GM19193 (cell line): ENCODE measurements around the gene PEX14.

ENCODE experiments used
- POLR2A ChIP-seq: IDR thresholded peaks from 4 replicates; pipeline ENCODE4 v1.6.1; 2011; ENCODE audit not compliant: insufficient read depth, insufficient read length; ENCODE audit errors: extremely low read depth

The PEX14 gene

DNA sequence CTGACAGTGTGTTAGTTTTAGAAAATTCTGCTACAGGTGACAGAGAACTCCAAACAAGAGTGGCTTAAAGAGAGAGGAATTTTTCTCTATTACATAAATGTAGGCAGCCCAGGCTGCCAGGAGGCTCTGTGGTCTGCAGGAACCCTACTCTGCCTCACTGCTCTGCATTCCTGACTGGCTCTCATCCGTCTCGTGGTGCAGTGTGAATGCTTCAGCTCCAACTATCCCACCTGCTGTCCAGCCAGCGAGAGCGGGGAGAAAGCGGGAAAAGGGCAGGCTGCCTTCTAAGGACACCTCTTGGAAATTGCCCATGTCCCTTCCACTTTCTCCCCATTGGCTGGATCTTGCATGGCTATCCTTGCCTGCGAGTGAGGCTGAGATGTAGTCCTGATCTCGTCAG is 131.3 kb downstream of the PEX14 start:
- TF ChIP-seq POLR2A, result no peak

DNA sequence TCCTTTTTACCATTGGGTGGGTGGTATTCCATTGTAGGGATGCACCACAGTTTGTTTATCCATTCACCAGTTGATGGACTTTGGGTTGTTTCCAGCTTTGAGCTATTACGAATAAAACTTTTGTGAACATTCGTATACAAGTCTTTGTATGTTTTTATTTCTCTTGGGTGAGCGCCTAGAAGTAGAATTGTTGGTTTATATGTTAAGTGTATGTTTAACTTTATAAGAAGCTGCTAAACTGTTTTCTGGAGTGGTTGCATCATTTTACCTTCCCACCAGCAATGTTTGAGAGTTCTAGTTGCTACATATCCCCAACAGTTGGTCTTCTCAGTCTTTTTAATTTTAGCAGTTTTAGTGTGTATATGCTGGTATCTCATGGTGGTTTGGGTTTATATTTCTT is 132.5 kb downstream of the PEX14 start:
- no peak for TF ChIP-seq POLR2A

DNA sequence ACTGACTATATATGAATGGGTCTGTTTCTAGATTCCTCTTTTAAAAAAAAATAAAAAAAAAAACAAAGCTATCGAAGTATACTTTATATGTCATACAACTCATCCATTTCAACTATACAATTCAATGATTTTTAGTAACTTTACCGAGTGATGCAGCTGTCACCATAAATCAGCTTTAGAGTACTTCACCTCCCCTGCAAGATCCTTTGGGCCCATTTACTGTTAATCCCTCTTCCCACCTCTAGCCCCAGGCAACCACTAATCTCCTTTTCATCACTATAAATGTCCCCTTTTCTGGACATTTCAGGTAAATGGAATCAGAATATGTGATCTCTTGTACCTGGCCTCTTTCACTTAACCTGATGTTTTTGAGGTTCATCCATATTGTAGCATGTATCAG is 133.9 kb downstream of the PEX14 start:
- no peak for TF ChIP-seq POLR2A

DNA sequence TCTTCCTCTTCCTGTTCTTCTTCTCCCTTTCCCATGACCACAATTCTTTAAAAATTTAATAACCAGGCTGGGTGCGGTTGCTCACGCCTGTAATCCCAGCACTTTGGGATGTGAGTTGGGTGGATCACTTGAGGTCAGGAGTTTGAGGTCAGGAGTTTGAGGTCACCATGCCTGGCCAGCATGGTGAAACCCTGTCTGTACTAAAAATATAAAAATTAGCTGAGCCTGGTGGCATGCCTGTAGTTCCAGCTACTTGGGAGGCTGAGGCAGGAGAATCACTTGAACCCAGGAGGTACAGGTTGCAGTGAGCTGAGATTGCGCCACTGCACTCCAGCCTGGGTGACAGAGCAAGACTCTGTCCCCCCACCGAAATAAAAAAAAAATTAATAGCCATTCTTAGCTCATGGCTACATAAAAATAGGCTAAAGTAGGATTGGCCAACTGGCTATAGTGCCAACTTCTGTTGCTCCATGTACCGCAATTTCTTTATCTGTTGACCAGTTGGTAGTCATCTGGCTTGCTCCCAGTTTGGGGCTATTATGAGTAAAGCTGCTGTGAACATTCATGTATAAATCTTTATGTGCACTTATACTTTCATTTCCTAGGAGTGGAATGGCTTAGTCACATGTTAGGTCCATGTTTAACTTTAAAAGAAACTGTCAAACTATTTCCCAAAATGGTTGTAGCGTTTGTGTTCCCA is 136.3 kb downstream of the PEX14 start:
- no peak for TF ChIP-seq POLR2A

DNA sequence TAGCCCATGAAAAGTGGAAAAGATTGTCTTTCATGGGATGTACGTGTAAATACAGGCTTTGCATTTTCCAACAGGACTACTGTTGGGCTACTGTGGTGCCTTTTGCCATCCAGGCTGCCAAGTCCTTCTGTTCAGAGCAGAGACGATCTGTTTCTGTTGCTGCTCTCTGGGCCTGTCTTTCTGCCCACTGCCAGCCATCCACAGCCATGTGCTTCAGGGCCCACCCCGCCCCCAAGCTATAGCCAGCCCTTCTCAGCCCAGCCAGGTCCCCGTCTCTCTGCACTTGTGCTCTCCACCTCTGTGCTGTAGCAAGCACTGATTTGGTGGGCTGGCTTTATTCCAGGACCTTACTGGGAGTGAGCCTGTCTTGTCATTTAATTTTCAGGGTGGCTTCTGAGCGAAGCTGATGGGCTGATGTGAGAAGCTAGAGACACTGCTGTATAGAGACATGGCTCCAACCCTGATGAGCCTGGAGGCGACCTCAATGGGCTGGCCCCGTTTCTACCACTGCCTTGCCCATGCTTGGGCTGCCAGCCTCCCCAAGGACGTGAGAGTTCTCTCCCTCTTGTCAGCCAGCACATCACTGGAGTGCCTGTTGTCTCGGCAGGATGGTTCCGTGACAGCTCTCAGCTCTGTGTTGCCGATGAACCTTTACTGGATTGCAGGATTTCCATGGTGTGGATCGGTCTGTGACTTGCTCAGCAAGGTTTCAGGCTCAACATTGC is 137.8 kb downstream of the PEX14 start:
- TF ChIP-seq POLR2A, result no peak

DNA sequence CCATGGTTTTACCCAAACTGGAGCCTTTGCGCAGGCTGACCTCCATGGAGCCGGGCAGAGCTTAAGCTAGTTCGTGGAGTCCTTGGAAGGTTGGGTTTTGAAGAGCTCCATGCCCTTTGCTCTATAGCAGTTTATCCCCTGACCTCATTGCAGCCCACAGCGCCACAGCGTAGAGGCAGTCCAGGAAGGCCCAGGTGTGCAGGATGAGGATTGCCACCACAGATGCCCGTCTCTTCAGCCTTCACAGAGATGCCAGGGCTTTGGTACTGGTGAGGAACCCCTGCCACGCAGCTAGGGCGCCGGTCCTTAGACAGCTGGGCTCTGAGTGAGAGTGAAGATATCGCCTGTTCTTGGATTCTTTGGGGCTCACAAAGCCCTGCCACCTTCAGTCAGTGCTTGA is 138.6 kb downstream of the PEX14 start:
- no peak for TF ChIP-seq POLR2A

DNA sequence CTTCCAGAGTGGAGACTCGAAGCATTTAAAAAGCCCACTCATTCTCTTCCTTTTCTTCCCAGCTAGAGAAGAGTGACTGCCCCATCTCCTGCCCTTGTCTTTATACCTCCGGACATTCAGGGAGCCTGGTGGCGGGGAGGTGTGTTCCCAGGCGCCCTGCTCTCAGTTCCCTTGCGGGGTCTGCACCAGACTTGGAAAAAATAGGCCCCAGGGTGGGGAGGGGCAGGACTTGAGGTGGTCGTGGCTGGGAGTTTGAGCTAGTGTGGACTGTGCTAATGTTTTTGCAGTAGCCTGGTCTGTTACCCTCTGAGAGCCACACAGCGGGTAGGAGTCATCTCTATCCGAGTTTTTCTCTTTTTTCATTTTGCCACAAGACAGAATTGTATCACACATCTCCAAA is 139.1 kb downstream of the PEX14 start:
- TF ChIP-seq POLR2A, result no peak

DNA sequence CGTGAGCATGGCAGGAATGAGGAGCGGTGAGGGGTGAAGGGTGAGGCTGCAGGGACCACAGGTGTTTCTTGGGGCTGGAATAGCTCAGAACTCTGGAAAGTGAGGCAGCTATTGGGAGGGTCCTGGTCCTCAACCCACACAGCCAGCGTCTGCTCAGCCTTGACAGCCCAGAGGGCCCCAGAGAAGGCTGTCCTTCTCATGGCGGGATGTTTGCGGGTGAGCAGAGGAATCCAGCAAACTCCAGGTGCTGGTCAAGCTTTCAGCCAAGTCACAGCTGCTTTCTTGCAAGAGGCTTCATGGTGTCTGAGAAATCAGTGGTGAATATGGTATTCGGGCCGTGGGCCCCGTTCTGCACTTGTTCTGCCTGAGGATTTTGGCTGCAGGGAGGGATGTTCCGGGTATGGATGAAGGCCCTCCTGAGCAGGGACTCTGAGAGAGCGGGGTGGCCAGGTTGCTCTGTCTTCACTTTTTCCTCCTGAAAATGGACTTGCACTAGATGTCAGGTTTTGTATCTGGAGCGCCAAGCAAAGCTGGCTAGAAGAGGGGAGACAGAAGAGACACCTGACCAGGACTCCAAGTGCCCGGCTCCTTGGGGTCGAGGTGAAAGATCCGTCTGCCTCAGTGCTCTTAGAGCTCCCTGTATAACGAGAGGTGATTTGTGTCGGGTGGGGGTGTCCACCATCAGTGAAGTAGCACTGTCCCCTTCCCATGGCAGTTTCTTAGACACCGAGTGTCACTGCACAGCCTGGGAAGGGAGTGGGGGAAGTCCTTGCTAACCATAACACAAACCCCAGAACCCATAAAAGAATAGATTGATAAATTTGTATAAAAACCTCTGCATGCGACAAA is 139.9 kb downstream of the PEX14 start:
- no peak for TF ChIP-seq POLR2A

DNA sequence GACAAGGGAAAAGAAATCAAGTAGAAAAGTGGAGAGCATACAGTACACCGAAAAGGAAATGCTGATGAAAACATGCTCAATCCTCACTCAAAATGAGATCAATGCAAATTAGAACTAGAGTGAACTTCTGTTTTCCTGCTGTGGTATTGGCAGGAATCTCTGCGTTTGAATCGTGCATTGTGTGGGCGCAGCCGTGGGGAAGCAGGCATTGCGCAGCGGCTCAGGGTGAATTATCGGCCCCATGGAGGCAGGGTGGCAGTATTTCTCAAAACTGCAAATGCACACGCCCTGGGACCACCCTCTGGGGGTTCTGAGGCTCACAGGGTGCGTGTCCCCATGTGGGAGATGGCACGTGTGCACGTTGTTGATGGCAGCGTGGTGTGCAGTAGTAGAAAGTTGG is 140.6 kb downstream of the PEX14 start:
- TF ChIP-seq POLR2A, result no peak

DNA sequence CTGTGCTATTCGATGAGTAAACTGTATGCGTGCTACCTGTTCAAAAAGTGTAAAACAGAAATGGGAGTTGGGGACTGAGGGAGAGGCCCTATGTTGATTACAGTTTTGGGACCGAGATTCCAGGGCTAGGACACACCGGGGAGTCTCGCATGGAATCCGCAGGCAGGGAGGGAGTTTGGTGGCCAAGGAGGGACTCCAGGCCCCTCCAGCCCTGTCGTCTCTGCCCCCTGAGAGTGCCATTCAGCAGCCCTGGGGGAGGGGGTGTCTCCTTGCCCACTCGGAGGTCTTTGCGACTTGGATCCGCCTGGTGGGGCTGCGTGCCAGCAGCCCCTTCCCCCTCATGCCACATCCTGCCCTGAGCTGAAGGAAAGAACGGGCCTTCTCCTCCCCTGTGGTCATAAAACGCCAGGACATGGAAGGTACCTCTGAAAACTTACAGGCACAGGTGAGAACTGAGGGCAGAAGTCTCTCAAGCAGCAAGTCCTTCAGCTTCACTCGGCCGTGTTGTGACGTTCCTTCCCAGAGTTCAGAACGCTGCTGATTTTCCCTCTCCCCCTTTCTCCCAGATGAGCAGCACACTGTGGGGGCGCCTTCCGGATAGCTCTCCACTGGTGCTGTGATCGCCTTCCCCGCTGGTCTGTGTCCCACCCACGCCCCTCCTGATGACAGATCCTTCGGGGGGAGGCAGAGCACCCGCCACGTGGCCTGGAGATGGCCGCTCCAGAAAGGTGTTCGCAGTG is 141.4 kb downstream of the PEX14 start:
- TF ChIP-seq POLR2A, result no peak

DNA sequence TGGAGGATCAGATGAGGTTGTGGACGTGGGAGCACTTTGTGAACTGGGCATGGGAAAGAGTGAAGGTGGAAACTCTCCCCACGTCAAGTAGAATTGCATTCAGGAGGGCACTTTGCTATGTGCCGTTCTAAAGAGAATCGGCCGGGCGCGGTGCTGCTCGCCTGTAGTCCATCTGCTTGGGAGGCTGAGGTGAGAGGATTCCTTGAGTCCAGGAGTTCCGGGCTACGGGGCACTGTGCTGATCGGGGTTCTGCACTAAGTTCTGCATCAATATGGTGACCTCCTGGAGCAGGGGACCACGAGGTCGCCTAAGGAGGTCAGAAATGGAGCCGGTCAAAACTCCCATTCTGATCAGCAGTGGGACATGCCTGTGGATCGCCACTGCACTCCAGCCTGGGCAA is 141.9 kb downstream of the PEX14 start:
- TF ChIP-seq POLR2A, result no peak

DNA sequence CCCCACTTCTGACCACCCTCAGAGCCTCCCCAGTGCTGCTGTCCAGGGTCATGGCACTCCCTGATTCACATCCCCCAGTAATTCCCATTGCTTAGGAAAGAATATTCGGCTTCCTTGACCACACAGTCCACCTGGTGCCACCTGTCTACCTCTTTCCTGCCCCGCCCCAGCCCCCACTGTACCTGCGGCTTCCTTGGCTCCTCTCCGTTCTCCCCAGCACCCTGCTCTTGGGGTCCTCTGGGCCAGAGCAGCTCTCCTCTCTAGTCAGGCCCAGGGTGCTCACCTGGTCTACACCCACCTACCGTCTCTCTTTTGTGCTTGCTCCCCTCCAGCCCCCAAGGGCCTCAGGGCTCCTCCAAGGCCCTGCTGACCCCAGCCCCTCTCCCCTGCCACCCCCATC is 142.6 kb downstream of the PEX14 start:
- TF ChIP-seq POLR2A, result no peak

DNA sequence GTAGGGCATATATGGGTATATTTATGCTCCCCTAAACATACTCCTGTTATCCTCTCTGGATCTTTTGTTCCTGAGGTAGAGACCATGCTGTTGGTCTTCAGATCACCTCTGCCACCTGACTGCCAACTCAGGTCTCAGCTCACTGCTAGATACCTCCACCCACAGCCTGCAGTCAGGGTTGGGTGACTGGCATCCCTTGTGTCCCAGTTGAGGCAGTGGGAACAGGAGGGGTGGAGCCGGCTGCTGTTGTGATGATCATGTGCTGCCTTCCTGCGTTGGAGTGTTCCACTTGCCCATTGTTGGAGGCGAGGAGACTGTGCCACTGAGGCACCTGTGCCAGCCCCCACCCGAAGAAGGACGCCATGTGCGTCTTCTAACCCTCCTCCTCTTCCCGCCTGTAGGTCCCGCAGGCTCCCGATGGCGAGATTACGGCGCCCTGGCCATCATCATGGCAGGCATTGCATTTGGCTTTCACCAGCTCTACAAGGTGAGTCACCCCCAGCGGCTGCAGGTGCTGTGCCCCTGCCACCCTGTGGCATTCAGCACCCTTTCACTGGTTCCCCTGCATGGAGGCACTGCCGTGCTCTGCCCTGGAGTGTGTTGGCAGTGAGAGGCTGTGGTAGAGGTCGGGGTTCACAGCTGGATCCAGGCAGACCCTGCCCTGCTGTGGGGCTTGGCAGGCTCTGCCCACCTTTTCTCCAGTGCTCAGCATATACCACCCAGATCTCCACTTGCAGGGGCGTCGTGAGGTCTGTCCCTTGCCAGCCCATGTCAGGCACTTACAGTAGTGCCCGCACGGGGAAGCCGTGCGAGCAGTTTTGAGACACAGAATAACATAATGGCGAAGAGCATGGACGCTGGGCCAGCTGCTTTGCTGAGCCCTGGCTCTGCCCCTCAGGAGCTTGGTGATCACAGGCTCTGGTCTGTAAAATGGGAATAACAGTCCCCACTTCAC is 143.5 kb downstream of the PEX14 start:
- TF ChIP-seq POLR2A, result no peak

DNA sequence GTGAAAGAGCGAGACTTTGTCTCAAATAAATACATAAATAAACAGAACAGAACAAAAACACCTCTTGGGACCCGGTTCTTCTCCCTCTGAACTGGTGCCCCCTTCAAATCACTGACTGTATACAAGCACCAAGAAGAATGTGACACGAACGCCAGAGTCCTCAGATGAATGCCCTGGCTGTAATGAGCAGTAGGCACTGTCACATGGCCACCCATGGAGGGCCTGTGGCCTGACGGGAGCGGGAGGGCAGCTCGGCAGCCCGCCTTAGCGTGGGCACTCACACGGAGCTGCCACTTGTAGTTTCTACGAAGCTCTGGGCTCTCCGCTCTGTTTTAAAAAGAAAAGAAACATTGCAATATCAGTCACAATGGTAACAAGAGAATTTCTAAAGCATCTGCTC is 146.0 kb downstream of the PEX14 start:
- no peak for TF ChIP-seq POLR2A

DNA sequence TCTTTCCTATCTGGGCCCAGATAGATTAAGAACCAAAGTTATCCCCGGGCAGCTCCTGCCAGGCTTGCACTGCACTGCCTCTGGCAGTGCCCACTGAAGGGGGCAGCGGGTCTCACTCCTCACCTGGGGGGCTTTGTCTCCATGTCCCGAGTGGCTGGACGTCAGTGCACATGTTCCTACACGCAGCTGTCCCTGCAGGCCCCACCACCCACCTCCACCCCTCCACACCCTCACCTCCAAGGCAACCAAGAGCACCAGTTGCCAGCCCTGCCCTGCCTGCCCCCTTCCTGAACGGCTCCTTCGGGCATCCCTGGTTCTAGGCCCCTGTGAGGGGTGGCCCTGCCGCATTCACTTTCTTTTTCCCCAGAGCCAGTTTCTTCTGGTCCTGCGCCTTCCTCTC is 147.2 kb downstream of the PEX14 start:
- TF ChIP-seq POLR2A, result no peak
